Trophoblast cell (in vitro differentiated cells and primary cell): Measurements from ENCODE around the gene MAGI2.
A peak's percentile ranks its signal among the peaks of the same experiment; 100 is the strongest.

Experiments used
- DNase-seq, 2 donors: peaks; one replicate each; pipeline ENCODE4 v3.0.0-alpha.2; 2016
- H2AFZ ChIP-seq: 2 replicates; pipeline ENCODE4 v1.6.1; 2013; ENCODE audit warnings: low read length, moderate library complexity, mild to moderate bottlenecking; ENCODE audit not compliant: insufficient read depth, poor library complexity
- H2AK5ac ChIP-seq: 2 replicates; pipeline ENCODE4 v1.6.1; 2013; ENCODE audit warnings: mild to moderate bottlenecking, low read length
- H2BK120ac ChIP-seq: 2 replicates; pipeline ENCODE4 v1.6.1; 2013; ENCODE audit warnings: low read length, mild to moderate bottlenecking, moderate library complexity; ENCODE audit not compliant: insufficient read depth, poor library complexity
- H2BK12ac ChIP-seq: 2 replicates; pipeline ENCODE4 v1.6.1; 2013; ENCODE audit warnings: mild to moderate bottlenecking, low read length, moderate library complexity
- H2BK5ac ChIP-seq: 2 replicates; pipeline ENCODE4 v1.6.1; 2013; ENCODE audit warnings: low read length, low read depth, moderate library complexity, mild to moderate bottlenecking; ENCODE audit not compliant: poor library complexity
- H3K14ac ChIP-seq: 2 replicates; pipeline ENCODE4 v1.6.1; 2013; ENCODE audit warnings: mild to moderate bottlenecking, low read length
- H3K18ac ChIP-seq: 2 replicates; pipeline ENCODE4 v1.6.1; 2013; ENCODE audit warnings: mild to moderate bottlenecking, low read length
- H3K23ac ChIP-seq: 2 replicates; pipeline ENCODE4 v1.6.1; 2013; ENCODE audit warnings: low read length
- H3K27ac ChIP-seq: 2 replicates; pipeline ENCODE4 v1.5.1; 2013; ENCODE audit warnings: low read depth, mild to moderate bottlenecking, inconsistent platforms, low read length, moderate library complexity
- H3K27me3 ChIP-seq: 2 replicates; pipeline ENCODE4 v1.6.1; 2013; ENCODE audit warnings: inconsistent platforms, mild to moderate bottlenecking, low read length, moderate library complexity; ENCODE audit not compliant: insufficient read depth
- H3K36me3 ChIP-seq, 2 experiments: 1 replicate in 1 of 2; 2 replicates in 1 of 2; pipeline ENCODE4 v1.6.1; 2013; ENCODE audit warnings: low read length in 2 of 2, mild to moderate bottlenecking in 2 of 2, moderate library complexity in 1 of 2; ENCODE audit not compliant: insufficient read depth in 2 of 2, control insufficient read depth in 1 of 2
- H3K4ac ChIP-seq: 2 replicates; pipeline ENCODE4 v1.6.1; 2013; ENCODE audit warnings: low read depth, mild to moderate bottlenecking, low read length, moderate library complexity
- H3K4me1 ChIP-seq, 2 experiments: 1 replicate in 1 of 2; 2 replicates in 1 of 2; pipeline ENCODE4 v1.6.1; 2013; ENCODE audit warnings: low read length in 2 of 2, mild to moderate bottlenecking in 2 of 2, moderate library complexity in 1 of 2; ENCODE audit not compliant: insufficient read depth in 2 of 2, control insufficient read depth in 1 of 2
- H3K4me2 ChIP-seq: 2 replicates; pipeline ENCODE4 v1.6.1; 2013; ENCODE audit warnings: inconsistent platforms, mild to moderate bottlenecking, low read length, moderate library complexity
- H3K4me3 ChIP-seq: 2 replicates; pipeline ENCODE4 v1.5.1; 2013; ENCODE audit warnings: mild to moderate bottlenecking, low read depth, low read length, inconsistent platforms
- H3K79me1 ChIP-seq: one replicate; pipeline ENCODE4 v1.6.1; 2013; ENCODE audit warnings: low read length
- H3K79me2 ChIP-seq: 2 replicates; pipeline ENCODE4 v1.6.1; 2013; ENCODE audit warnings: low read length, mild to moderate bottlenecking; ENCODE audit not compliant: control insufficient read depth, insufficient read depth, poor library complexity
- H3K9ac ChIP-seq: 2 replicates; pipeline ENCODE4 v1.6.1; 2013; ENCODE audit warnings: mild to moderate bottlenecking, low read length
- H3K9me3 ChIP-seq: 2 replicates; pipeline ENCODE4 v1.6.1; 2013; ENCODE audit warnings: low read depth, mild to moderate bottlenecking, control low read depth, inconsistent platforms, low read length; ENCODE audit not compliant: insufficient read depth
- H4K12ac ChIP-seq: 2 replicates; pipeline ENCODE4 v1.6.1; 2013; ENCODE audit warnings: low read depth, mild to moderate bottlenecking, low read length, moderate library complexity
- H4K8ac ChIP-seq: 2 replicates; pipeline ENCODE4 v1.6.1; 2013; ENCODE audit warnings: low read depth, mild to moderate bottlenecking, low read length, moderate library complexity
- H4K91ac ChIP-seq: one replicate; pipeline ENCODE4 v1.6.1; 2013; ENCODE audit warnings: low read depth, mild to moderate bottlenecking, low read length, moderate library complexity
- WGBS: extraction: QIAGEN DNeasy Blood & Tissue Kit; methylation state at CpG from one replicate; pipeline ENCODE4 v1.1.7; 2013; ENCODE audit warnings: missing lambda C conversion rate; ENCODE audit not compliant: insufficient read length, insufficient coverage; ENCODE audit errors: extremely low coverage; 5-methylcytosine and 5-hydroxymethylcytosine counted together

The MAGI2 gene

DNA sequence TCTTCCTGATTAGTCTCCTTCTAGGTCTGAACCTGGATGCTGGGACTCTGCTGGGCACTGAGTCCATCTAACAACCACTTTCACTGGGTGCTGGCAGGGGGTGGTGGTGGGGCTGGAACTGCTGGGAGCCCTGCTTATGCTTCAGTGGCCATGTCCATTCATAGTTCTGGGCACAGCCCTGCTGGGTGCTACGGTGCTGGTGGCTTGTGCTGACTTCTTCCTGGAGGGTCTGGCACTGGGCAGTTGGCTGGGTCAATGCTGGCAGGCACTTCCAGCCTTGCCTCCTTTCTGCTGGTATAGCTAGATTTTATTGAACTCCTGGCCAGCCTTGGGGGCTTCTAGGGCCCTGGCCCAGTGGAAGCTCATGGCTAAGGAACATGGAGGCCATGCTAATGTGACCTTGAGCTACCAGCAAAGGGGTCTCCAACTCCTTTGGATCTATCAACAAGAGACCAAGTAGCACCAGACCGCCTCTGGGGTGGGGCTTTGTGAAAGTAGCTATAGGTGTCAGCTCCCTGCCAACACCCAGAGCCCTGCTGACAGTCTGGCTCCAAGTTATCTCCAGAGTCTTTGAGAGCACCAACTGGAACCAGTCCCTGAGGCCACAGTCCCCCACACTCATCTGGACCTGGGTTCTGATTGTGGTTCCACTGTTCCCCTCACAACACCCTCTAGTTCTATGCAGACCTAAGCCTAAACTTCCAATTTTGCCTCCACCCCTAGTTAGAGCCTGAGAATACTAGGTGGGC lies 99.6 kb downstream of the MAGI2 start:
- H3K27ac ChIP-seq, result no peak overlapping the region

GRCh38 chr7:79352323-79352722 lies 101.1 kb downstream of the MAGI2 start:
- no peaks in the 10 kb centered on the region for H3K79me1 ChIP-seq
- no peak overlapping the region for H3K4me3 ChIP-seq
- no peak overlapping the region for H2AFZ ChIP-seq
- DNase-seq, result no peak
- H3K9ac ChIP-seq, result no peak overlapping the region
- H3K4ac ChIP-seq, result no peak overlapping the region
- H3K27ac ChIP-seq, result no peak overlapping the region
- no peaks in the 10 kb centered on the region for H3K9me3 ChIP-seq
- no peaks in the 10 kb centered on the region for H3K27me3 ChIP-seq
- H4K8ac ChIP-seq, result no peak overlapping the region
- no peak overlapping the region for H3K18ac ChIP-seq
- no peak overlapping the region for H2BK12ac ChIP-seq
- H3K4me1 ChIP-seq, result no peaks in the 10 kb centered on the region
- no peaks in the 10 kb centered on the region for H3K36me3 ChIP-seq
- H2AK5ac ChIP-seq, result no peak overlapping the region
- H2BK5ac ChIP-seq, result no peak overlapping the region
- no peak overlapping the region for H4K12ac ChIP-seq
- H2BK120ac ChIP-seq, result no peak overlapping the region
- H3K14ac ChIP-seq, result no peak overlapping the region
- H3K23ac ChIP-seq, result no peak overlapping the region
- no peak overlapping the region for H3K4me2 ChIP-seq
- H4K91ac ChIP-seq, result no peak overlapping the region
- no peaks in the 10 kb centered on the region for H3K79me2 ChIP-seq

More for the DNA sequence above, 99.6 kb downstream of the MAGI2 start:
- Histone ChIP-seq H2BK120ac (no peak overlapping the region), H3K14ac (no peak overlapping the region), H3K4me3 (no peak overlapping the region), H3K23ac (peak overlapping the region; percentile 49), H4K12ac (no peak overlapping the region), H3K4ac (no peak overlapping the region), H2AK5ac (no peak overlapping the region), H3K36me3 (no peaks in the 10 kb centered on the region), H2BK5ac (no peak overlapping the region), H3K27me3 (no peaks in the 10 kb centered on the region), H3K9ac (no peak overlapping the region), H2AFZ (no peak overlapping the region), H3K4me1 (no peaks in the 10 kb centered on the region), H4K91ac (no peak overlapping the region), H3K18ac (no peak overlapping the region), H4K8ac (no peak overlapping the region), H3K9me3 (no peaks in the 10 kb centered on the region), H3K79me2 (no peaks in the 10 kb centered on the region), H3K4me2 (no peak overlapping the region), H2BK12ac (no peak overlapping the region), H3K79me1 (no peaks in the 10 kb centered on the region)
- DNase-seq, result no peak
- no CpG with 5 or more reads among the region's 2 CpGs for WGBS

- H4K12ac ChIP-seq, result no peak overlapping the region
- no peak overlapping the region for H3K4me2 ChIP-seq
- H2BK12ac ChIP-seq, result no peak overlapping the region
- no peak overlapping the region for H3K4ac ChIP-seq
- H3K36me3 ChIP-seq, result no peaks in the 10 kb centered on the region
- no peaks in the 10 kb centered on the region for H3K4me1 ChIP-seq
- no peak overlapping the region for H2AK5ac ChIP-seq
- H3K27me3 ChIP-seq, result no peaks in the 10 kb centered on the region
- H4K91ac ChIP-seq, result no peak overlapping the region
- H3K79me1 ChIP-seq, result no peaks in the 10 kb centered on the region
- H3K79me2 ChIP-seq, result no peaks in the 10 kb centered on the region
- no peak overlapping the region for H3K27ac ChIP-seq
- H3K4me3 ChIP-seq, result no peak overlapping the region
- H3K14ac ChIP-seq, result no peak overlapping the region
- no peak overlapping the region for H4K8ac ChIP-seq
- no peak overlapping the region for H3K18ac ChIP-seq
- no peaks in the 10 kb centered on the region for H3K9me3 ChIP-seq
- H2BK5ac ChIP-seq, result no peak overlapping the region
- no CpG with 5 or more reads among the region's 3 CpGs for WGBS
- H2AFZ ChIP-seq, result no peak overlapping the region
- H3K23ac ChIP-seq, result no peak overlapping the region
- no peak overlapping the region for H3K9ac ChIP-seq
- no peak for DNase-seq
- no peak overlapping the region for H2BK120ac ChIP-seq
These were observed 106.1 kb downstream of the MAGI2 start for GRCh38 chr7:79347351-79347750.

- H3K4ac ChIP-seq, result no peak overlapping the region
- no peak overlapping the region for H3K4me3 ChIP-seq
- H3K27ac ChIP-seq, result no peak overlapping the region
- no peak overlapping the region for H2BK12ac ChIP-seq
- H3K18ac ChIP-seq, result no peak overlapping the region
- H3K14ac ChIP-seq, result no peak overlapping the region
- WGBS, result no CpG with 5 or more reads among the region's 5 CpGs
- no peak overlapping the region for H4K8ac ChIP-seq
- H3K79me2 ChIP-seq, result no peaks in the 10 kb centered on the region
- no peak overlapping the region for H2BK120ac ChIP-seq
- no peak overlapping the region for H3K23ac ChIP-seq
- H3K79me1 ChIP-seq, result no peaks in the 10 kb centered on the region
- H4K91ac ChIP-seq, result no peak overlapping the region
- no peak overlapping the region for H3K9ac ChIP-seq
- DNase-seq, result no peak
- H4K12ac ChIP-seq, result no peak overlapping the region
- no peak overlapping the region for H2AFZ ChIP-seq
- H2AK5ac ChIP-seq, result no peak overlapping the region
- H3K4me1 ChIP-seq, result no peaks in the 10 kb centered on the region
- no peak overlapping the region for H2BK5ac ChIP-seq
- H3K9me3 ChIP-seq, result no peaks in the 10 kb centered on the region
- H3K36me3 ChIP-seq, result no peaks in the 10 kb centered on the region
- no peaks in the 10 kb centered on the region for H3K27me3 ChIP-seq
- no peak overlapping the region for H3K4me2 ChIP-seq
These were observed 111.6 kb downstream of the MAGI2 start for GRCh38 chr7:79341902-79342301.
